Astrocyte (in vitro differentiated cells and primary cell): ENCODE results near the gene SPAG9. TPM values are rescaled to one million over a fixed set of nuclear protein-coding genes. Genes with fewer than 3 reads are reported as not detected.
A peak's percentile ranks its signal among the peaks of the same experiment; 100 is the strongest.

Source experiments
- DNase-seq: peaks from one replicate; pipeline ENCODE4 v3.0.0-alpha.2; 2010; ENCODE audit warnings: low read depth
- FAIRE-seq: peaks from 2 replicates; lab custom pipeline; 2011; peaks lifted over from hg19 to GRCh38; lab: Jason Lieb, UNC
- H2AFZ ChIP-seq: 2 replicates; pipeline ENCODE4 v1.6.0; 2012; ENCODE audit warnings: low read depth, low read length, inconsistent platforms
- H3K27ac ChIP-seq: 2 replicates; pipeline ENCODE4 v1.5.1; 2011; ENCODE audit warnings: low read depth, low read length, inconsistent platforms
- H3K27me3 ChIP-seq: 2 replicates; pipeline ENCODE4 v1.6.0; 2011; ENCODE audit warnings: low read length, inconsistent platforms; ENCODE audit not compliant: insufficient read depth
- H3K36me3 ChIP-seq: 2 replicates; pipeline ENCODE4 v1.5.1; 2011; ENCODE audit warnings: low read length, inconsistent platforms; ENCODE audit not compliant: insufficient read depth
- H3K4me1 ChIP-seq: 2 replicates; pipeline ENCODE4 v1.5.1; 2011; ENCODE audit warnings: low read length, inconsistent platforms; ENCODE audit not compliant: insufficient read depth
- H3K4me2 ChIP-seq: 2 replicates; pipeline ENCODE4 v1.6.0; 2012; ENCODE audit warnings: low read length, inconsistent platforms
- H3K4me3 ChIP-seq: 2 replicates; pipeline ENCODE4 v1.5.1; 2011; ENCODE audit warnings: low read depth, mild to moderate bottlenecking, low read length, inconsistent platforms; ENCODE audit not compliant: insufficient read depth
- H3K79me2 ChIP-seq: 2 replicates; pipeline ENCODE4 v1.6.0; 2012; ENCODE audit warnings: mild to moderate bottlenecking, low read length, inconsistent platforms; ENCODE audit not compliant: insufficient read depth
- H3K9ac ChIP-seq: 2 replicates; pipeline ENCODE4 v1.6.0; 2012; ENCODE audit warnings: mild to moderate bottlenecking, low read length, inconsistent platforms
- H3K9me3 ChIP-seq: 2 replicates; pipeline ENCODE4 v1.5.1; 2012; ENCODE audit warnings: low read depth, mild to moderate bottlenecking, low read length, inconsistent platforms; ENCODE audit not compliant: insufficient read depth
- H4K20me1 ChIP-seq: 2 replicates; pipeline ENCODE4 v1.6.0; 2012; ENCODE audit warnings: low read length, inconsistent platforms; ENCODE audit not compliant: insufficient read depth
- H3K27ac Mint-ChIP-seq: one replicate; pipeline ENCODE4 v1.8.0; 2021; ENCODE audit warnings: mild to moderate bottlenecking, mixed read lengths; ENCODE audit not compliant: unreplicated experiment
- H3K27me3 Mint-ChIP-seq: one replicate; pipeline ENCODE4 v1.8.0; 2021; ENCODE audit warnings: low read depth, mixed read lengths; ENCODE audit not compliant: unreplicated experiment
- H3K36me3 Mint-ChIP-seq: one replicate; pipeline ENCODE4 v1.8.0; 2021; ENCODE audit warnings: low read depth, mixed read lengths; ENCODE audit not compliant: unreplicated experiment
- H3K4me1 Mint-ChIP-seq: one replicate; pipeline ENCODE4 v1.8.0; 2021; ENCODE audit warnings: low read depth, mixed read lengths; ENCODE audit not compliant: unreplicated experiment
- H3K4me3 Mint-ChIP-seq: one replicate; pipeline ENCODE4 v1.8.0; 2021; ENCODE audit warnings: mild to moderate bottlenecking, moderate library complexity, mixed read lengths; ENCODE audit not compliant: unreplicated experiment
- H3K9me3 Mint-ChIP-seq: one replicate; pipeline ENCODE4 v1.8.0; 2021; ENCODE audit warnings: mild to moderate bottlenecking, mixed read lengths; ENCODE audit not compliant: unreplicated experiment
- CTCF ChIP-seq: IDR thresholded peaks from 2 replicates; pipeline ENCODE4 v1.5.1; 2011; ENCODE audit warnings: low read depth, mild to moderate bottlenecking, inconsistent platforms, low read length, moderate library complexity; ENCODE audit not compliant: insufficient read depth
- EZH2 ChIP-seq: IDR thresholded peaks from 2 replicates; pipeline ENCODE4 v1.6.1; 2012; ENCODE audit warnings: mild to moderate bottlenecking, low read length, inconsistent platforms; ENCODE audit not compliant: insufficient read depth
- total RNA-seq: library from RNA; stranded (reverse); gene quantifications from 2 replicates; pipeline ENCODE4 v1.2.1, GENCODE V29; 2021

The SPAG9 gene
- total RNA-seq, 1 donor from 2014 or later, result 102 TPM

- H3K4me2 ChIP-seq, result peak within 1 kb of the TSS; percentile 97
- H3K9me3 ChIP-seq, result no peaks in the 10 kb centered on the region
- peaks cover 26% of the 10 kb centered on the region for H4K20me1 ChIP-seq
- H3K9ac ChIP-seq, result peak within 1 kb of the TSS; percentile 94
- peak within 1 kb of the TSS; percentile 95 for H3K4me3 ChIP-seq
- H3K36me3 Mint-ChIP-seq, result peaks cover 2% of the 10 kb centered on the region
- H3K4me3 Mint-ChIP-seq, result no peak within 1 kb of the TSS
- FAIRE-seq, result peak; percentile 88
- peak; percentile 99 for DNase-seq
- TF ChIP-seq CTCF (peak; percentile 94), EZH2 (no peak)
- no peak within 1 kb of the TSS for H3K27ac Mint-ChIP-seq
- H3K27me3 ChIP-seq, result no peaks in the 10 kb centered on the region
- H3K79me2 ChIP-seq, result peaks cover 51% of the 10 kb centered on the region
- H3K27ac ChIP-seq, result peak within 1 kb of the TSS; percentile 83
- H2AFZ ChIP-seq, result peak within 1 kb of the TSS; percentile 86
- peaks cover 25% of the 10 kb centered on the region for H3K36me3 ChIP-seq
- peaks cover 8% of the 10 kb centered on the region for H3K4me1 ChIP-seq
- no peaks in the 10 kb centered on the region for H3K4me1 Mint-ChIP-seq
- H3K9me3 Mint-ChIP-seq, result no peaks in the 10 kb centered on the region
- H3K27me3 Mint-ChIP-seq, result no peaks in the 10 kb centered on the region
Observed at GRCh38 chr17:51153210-51154072, 32.8 kb upstream of the SPAG9 start, which contains the start of gene NME1. TSS of gene NME1 (plus strand) at chr17:51153559. CDS start at chr17:51155655, 2,096 bp downstream.

- H2AFZ ChIP-seq, result peak overlapping the region; percentile 86
- DNase-seq (peak; percentile 29), FAIRE-seq (no peak)
- H3K4me3 ChIP-seq, result peak overlapping the region; percentile 50
- peak overlapping the region; percentile 82 for H3K9ac ChIP-seq
- H4K20me1 ChIP-seq, result peaks cover 23% of the 10 kb centered on the region
- Mint-ChIP-seq H3K4me3 (no peak overlapping the region), H3K4me1 (peaks cover 1% of the 10 kb centered on the region), H3K27me3 (no peaks in the 10 kb centered on the region), H3K27ac (no peak overlapping the region), H3K36me3 (peaks cover 2% of the 10 kb centered on the region), H3K9me3 (no peaks in the 10 kb centered on the region)
- H3K36me3 ChIP-seq, result peaks cover 21% of the 10 kb centered on the region
- H3K27me3 ChIP-seq, result no peaks in the 10 kb centered on the region
- no peak for TF ChIP-seq EZH2
- TF ChIP-seq CTCF, result no peak
- peaks cover 8% of the 10 kb centered on the region for H3K4me1 ChIP-seq
- H3K9me3 ChIP-seq, result no peaks in the 10 kb centered on the region
- H3K27ac ChIP-seq, result peak overlapping the region; percentile 78
- peak overlapping the region; percentile 85 for H3K4me2 ChIP-seq
- H3K79me2 ChIP-seq, result peaks cover 44% of the 10 kb centered on the region
Observed at GRCh38 chr17:51152766-51153209, 32.1 kb upstream of the SPAG9 start.
